ENCODE measurements around the gene EFEMP1.

EFEMP1 gene

GRCh38 chr2:55894720-55895119, 28.9 kb downstream of the EFEMP1 start:
- no peak for DNase-seq

- no peak for DNase-seq
These were observed 31.9 kb downstream of the EFEMP1 start for GRCh38 chr2:55891671-55892094.

GRCh38 chr2:55888936-55889335, 34.6 kb downstream of the EFEMP1 start:
- DNase-seq: no peak

- DNase-seq: no peak
These were observed 35.5 kb downstream of the EFEMP1 start for GRCh38 chr2:55887901-55888624.

- DNase-seq: no peak
These were observed 36.2 kb downstream of the EFEMP1 start for GRCh38 chr2:55887351-55887750.

GRCh38 chr2:55885944-55886281, 37.7 kb downstream of the EFEMP1 start:
- no peak for DNase-seq

GRCh38 chr2:55885127-55885943, 38.2 kb downstream of the EFEMP1 start:
- no peak for DNase-seq

- no peak for DNase-seq
These were observed 39.8 kb downstream of the EFEMP1 start for GRCh38 chr2:55883829-55884228.

- no peak for DNase-seq
These were observed 40.2 kb downstream of the EFEMP1 start for GRCh38 chr2:55883357-55883756.

GRCh38 chr2:55882954-55883353, 40.6 kb downstream of the EFEMP1 start:
- DNase-seq: no peak

- DNase-seq: no peak
These were observed 43.0 kb downstream of the EFEMP1 start for GRCh38 chr2:55880416-55881143.

GRCh38 chr2:55879976-55880375, 43.6 kb downstream of the EFEMP1 start:
- DNase-seq: no peak

- DNase-seq: no peak
These were observed 46.5 kb downstream of the EFEMP1 start for GRCh38 chr2:55877087-55877436.

GRCh38 chr2:55876429-55877086, 47.0 kb downstream of the EFEMP1 start:
- no peak for DNase-seq

- DNase-seq: no peak
These were observed 48.0 kb downstream of the EFEMP1 start for GRCh38 chr2:55875434-55876135.

GRCh38 chr2:55874338-55874737, 49.2 kb downstream of the EFEMP1 start:
- DNase-seq: no peak

GRCh38 chr2:55871637-55872036, 51.9 kb downstream of the EFEMP1 start:
- no peak for DNase-seq

GRCh38 chr2:55869637-55870325, 53.8 kb downstream of the EFEMP1 start:
- no peak for DNase-seq

GRCh38 chr2:55865096-55865835, 58.3 kb downstream of the EFEMP1 start:
- DNase-seq: no peak

- no peak for DNase-seq
These were observed 59.1 kb downstream of the EFEMP1 start for GRCh38 chr2:55864351-55865084.
